ENCODE measurements around the gene TXNRD2. TPM values are rescaled to one million over a fixed set of nuclear protein-coding genes. Genes with fewer than 3 reads are reported as not detected.

TXNRD2 gene
- total RNA-seq, 1 experiment from 2014 or later, result 39.9 TPM

DNA sequence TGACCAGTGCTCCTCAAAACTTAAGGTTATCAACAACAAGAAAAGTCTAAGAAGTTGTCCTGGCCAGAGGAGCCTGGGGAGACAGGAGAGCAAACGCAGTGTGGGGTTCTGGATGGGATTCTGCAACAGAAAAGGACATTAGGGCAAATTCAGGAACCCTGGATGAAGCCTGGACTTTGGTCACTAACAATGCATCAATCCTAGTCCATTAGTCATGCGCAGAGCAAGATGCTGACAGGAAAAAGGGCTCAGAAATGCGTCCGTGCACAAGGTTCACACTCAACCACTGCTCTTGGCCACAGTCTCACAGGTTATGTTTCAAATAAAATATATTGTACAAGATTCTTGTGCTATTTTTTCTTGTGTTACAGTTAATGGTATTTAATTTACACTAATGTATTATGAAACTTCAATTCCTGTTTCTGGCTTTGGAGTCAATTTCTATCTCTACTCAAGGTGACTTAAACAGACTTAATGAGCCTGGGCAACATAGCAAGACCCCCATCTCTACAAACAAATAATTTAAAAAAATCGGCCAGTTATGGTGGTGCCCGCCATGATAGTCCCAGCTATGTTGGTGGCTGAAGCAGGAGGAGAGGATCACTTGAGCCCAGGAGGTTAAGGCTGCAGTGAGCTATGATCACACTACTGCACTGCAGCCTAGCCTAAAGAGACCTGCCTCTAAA is 100.5 kb downstream of the TXNRD2 start:
- Mint-ChIP-seq H3K9me3 (ENCODE audit: unreplicated experiment) (no peaks in the 10 kb centered on the region), H3K4me1 (ENCODE audit: insufficient read depth, unreplicated experiment) (peaks cover 14% of the 10 kb centered on the region), H3K4me3 (ENCODE audit: unreplicated experiment) (no peak overlapping the region), H3K36me3 (ENCODE audit: insufficient read depth, unreplicated experiment) (no peaks in the 10 kb centered on the region), H3K27me3 (ENCODE audit: insufficient read depth, unreplicated experiment) (no peaks in the 10 kb centered on the region), H3K27ac (ENCODE audit: low read depth, unreplicated experiment) (no peak overlapping the region)
- DNase-seq (ENCODE audit: unreplicated experiment), result no peak
- CTCF ChIA-PET, result no interaction called here
- POLR2A ChIA-PET, result interaction anchor here (0.6 to 1.2 kb wide), 2 partner anchors 14 to 106 kb away, joined by 3 to 4 read pairs; partner anchors contain the start of genes GNB1L and RTL10
- TF ChIP-seq, protein P1, sequence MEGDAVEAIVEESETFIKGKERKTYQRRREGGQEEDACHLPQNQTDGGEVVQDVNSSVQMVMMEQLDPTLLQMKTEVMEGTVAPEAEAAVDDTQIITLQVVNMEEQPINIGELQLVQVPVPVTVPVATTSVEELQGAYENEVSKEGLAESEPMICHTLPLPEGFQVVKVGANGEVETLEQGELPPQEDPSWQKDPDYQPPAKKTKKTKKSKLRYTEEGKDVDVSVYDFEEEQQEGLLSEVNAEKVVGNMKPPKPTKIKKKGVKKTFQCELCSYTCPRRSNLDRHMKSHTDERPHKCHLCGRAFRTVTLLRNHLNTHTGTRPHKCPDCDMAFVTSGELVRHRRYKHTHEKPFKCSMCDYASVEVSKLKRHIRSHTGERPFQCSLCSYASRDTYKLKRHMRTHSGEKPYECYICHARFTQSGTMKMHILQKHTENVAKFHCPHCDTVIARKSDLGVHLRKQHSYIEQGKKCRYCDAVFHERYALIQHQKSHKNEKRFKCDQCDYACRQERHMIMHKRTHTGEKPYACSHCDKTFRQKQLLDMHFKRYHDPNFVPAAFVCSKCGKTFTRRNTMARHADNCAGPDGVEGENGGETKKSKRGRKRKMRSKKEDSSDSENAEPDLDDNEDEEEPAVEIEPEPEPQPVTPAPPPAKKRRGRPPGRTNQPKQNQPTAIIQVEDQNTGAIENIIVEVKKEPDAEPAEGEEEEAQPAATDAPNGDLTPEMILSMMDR (IDR thresholded peaks at IDR 0.05; ENCODE audit: unreplicated experiment), result no peak
- intact Hi-C loops (cut with micrococcal nuclease), result no loop called here
- no TSS peak for BruUV-seq (replicated peaks)

DNA sequence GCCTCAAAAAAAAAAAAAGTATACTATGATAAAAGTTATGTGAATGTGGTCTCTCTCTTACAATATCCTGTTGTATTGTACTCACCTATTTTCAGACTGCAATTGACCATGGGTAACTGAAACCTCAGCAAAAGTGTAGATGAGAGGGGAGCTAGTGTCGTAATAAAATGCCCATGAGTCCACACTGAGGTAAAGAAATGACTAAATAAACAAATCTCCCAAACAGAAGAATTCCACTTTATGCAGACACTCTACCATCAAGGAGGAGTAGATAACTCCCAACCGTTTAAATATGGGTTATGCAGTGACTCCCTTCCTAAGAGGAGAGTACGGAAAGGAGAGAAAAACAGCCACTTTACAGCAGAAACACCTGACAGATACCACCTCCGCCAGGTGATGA is 101.6 kb downstream of the TXNRD2 start:
- no peaks in the 10 kb centered on the region for H3K36me3 Mint-ChIP-seq (ENCODE audit: insufficient read depth, unreplicated experiment)
- H3K9me3 Mint-ChIP-seq (ENCODE audit: unreplicated experiment), result no peaks in the 10 kb centered on the region
- BruUV-seq (replicated peaks), result no TSS peak
- TF ChIP-seq, protein P1 (IDR thresholded peaks at IDR 0.05; ENCODE audit: unreplicated experiment), result no peak
- ChIA-PET POLR2A (no interaction called here), CTCF (interaction anchor here (0.7 kb wide), 1 partner anchor 88 kb away, joined by 3 read pairs; no protein-coding TSS in a partner anchor)
- no peak overlapping the region for H3K4me3 Mint-ChIP-seq (ENCODE audit: unreplicated experiment)
- peaks cover 19% of the 10 kb centered on the region for H3K4me1 Mint-ChIP-seq (ENCODE audit: insufficient read depth, unreplicated experiment)
- H3K27ac Mint-ChIP-seq (ENCODE audit: low read depth, unreplicated experiment), result no peak overlapping the region
- no peaks in the 10 kb centered on the region for H3K27me3 Mint-ChIP-seq (ENCODE audit: insufficient read depth, unreplicated experiment)
- intact Hi-C loops (cut with micrococcal nuclease), result no loop called here
- DNase-seq (ENCODE audit: unreplicated experiment), result no peak

DNA sequence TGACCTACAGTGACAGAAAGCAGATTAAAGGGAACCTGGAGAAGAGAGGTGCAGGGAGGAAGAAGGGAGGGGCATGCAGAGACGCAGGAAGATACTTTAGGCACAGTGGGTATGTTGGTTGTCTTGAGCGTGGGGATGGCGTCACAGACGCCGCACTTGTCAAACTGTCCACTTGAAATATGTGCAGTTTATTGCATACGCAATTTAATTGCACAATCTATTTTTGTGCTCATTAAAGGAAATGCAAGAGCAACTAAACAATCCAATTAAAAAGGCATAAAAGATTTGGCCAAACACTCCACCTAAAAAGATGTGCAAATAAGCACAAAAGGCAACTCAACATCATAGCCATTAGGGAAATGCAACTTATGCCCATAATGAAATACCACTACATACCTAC is 103.7 kb downstream of the TXNRD2 start:
- ChIA-PET POLR2A (interaction anchor here (1.1 kb wide), 1 partner anchor 10 kb away, joined by 3 read pairs; no protein-coding TSS in a partner anchor), CTCF (no interaction called here)
- DNase-seq (ENCODE audit: unreplicated experiment), result no peak
- H3K4me1 Mint-ChIP-seq (ENCODE audit: insufficient read depth, unreplicated experiment), result peaks cover 6% of the 10 kb centered on the region
- intact Hi-C loops (cut with micrococcal nuclease), result no loop called here
- TF ChIP-seq, protein P1 (IDR thresholded peaks at IDR 0.05; ENCODE audit: unreplicated experiment), result no peak
- no TSS peak for BruUV-seq (replicated peaks)
- H3K27me3 Mint-ChIP-seq (ENCODE audit: insufficient read depth, unreplicated experiment), result no peaks in the 10 kb centered on the region
- H3K27ac Mint-ChIP-seq (ENCODE audit: low read depth, unreplicated experiment), result no peak overlapping the region
- H3K9me3 Mint-ChIP-seq (ENCODE audit: unreplicated experiment), result no peaks in the 10 kb centered on the region
- no peak overlapping the region for H3K4me3 Mint-ChIP-seq (ENCODE audit: unreplicated experiment)
- H3K36me3 Mint-ChIP-seq (ENCODE audit: insufficient read depth, unreplicated experiment), result no peaks in the 10 kb centered on the region

DNA sequence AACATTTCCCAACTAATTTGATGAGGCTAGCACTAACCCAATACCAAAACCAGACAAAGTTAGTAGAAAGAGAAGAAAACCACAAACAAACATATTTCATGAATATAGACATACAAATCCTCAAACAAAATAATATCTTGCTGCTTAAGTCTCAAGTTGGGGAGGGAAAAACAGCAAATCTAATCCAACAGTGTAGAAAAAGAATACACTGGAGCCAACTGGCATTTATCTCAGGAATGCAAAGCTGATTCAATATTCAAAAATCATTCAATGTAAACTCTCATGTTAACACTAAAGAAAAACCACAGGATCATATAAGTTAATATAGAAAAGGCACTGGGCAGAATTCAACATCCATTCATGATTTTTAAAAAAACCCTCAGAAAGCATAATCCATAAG is 105.1 kb downstream of the TXNRD2 start:
- CTCF ChIA-PET, result no interaction called here
- Mint-ChIP-seq H3K36me3 (ENCODE audit: insufficient read depth, unreplicated experiment) (no peaks in the 10 kb centered on the region), H3K4me1 (ENCODE audit: insufficient read depth, unreplicated experiment) (peaks cover 6% of the 10 kb centered on the region), H3K9me3 (ENCODE audit: unreplicated experiment) (no peaks in the 10 kb centered on the region), H3K27me3 (ENCODE audit: insufficient read depth, unreplicated experiment) (no peaks in the 10 kb centered on the region), H3K4me3 (ENCODE audit: unreplicated experiment) (no peak overlapping the region), H3K27ac (ENCODE audit: low read depth, unreplicated experiment) (no peak overlapping the region)
- intact Hi-C loops (cut with micrococcal nuclease), result no loop called here
- DNase-seq (ENCODE audit: unreplicated experiment), result no peak
- POLR2A ChIA-PET, result interaction anchor here (1.2 kb wide), 1 partner anchor 19 kb away, joined by 5 read pairs; the partner anchor contains the start of genes GNB1L and RTL10
- no TSS peak for BruUV-seq (replicated peaks)
- TF ChIP-seq, protein P1 (IDR thresholded peaks at IDR 0.05; ENCODE audit: unreplicated experiment), result no peak
